NB4 (cell line): ENCODE measurements around the gene FGF11.

Experiments
- MAX ChIP-seq: IDR thresholded peaks from 2 replicates; pipeline ENCODE4 v1.6.1; 2011; ENCODE audit warnings: low read depth, low read length
- MYC ChIP-seq: IDR thresholded peaks from 2 replicates; pipeline ENCODE4 v1.6.1; 2011; ENCODE audit warnings: low read depth, low read length
- POLR2A ChIP-seq: IDR thresholded peaks from 2 replicates; pipeline ENCODE4 v1.6.1; 2011; ENCODE audit warnings: mild to moderate bottlenecking; ENCODE audit not compliant: insufficient read length; ENCODE audit errors: extremely low read depth
- TF ChIP-seq, protein P1 (sequence below): IDR thresholded peaks from one replicate; pipeline ENCODE4 v1.5.1; 2012; ENCODE audit warnings: low read depth, low read length

DNA sequence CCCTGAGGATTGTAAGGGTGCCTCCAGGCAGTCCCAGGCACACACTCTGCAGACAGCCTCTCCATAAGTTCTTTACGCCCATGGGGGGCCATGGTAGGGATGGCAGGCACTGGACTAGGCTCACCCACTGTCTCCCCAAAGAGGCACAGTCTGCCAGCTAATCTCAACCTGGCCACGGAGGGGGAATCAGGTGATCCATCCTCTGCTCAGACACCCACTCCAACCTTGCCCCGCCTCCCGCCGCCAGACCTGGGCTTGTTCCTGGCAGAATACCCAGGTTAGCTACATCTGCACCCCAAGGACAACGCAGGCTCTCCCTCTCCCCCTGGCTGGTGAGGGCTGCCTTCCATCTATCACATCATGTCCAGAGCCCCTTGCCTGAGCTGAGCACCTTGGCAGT is 30.4 kb upstream of the FGF11 start:
- TF ChIP-seq, protein P1, sequence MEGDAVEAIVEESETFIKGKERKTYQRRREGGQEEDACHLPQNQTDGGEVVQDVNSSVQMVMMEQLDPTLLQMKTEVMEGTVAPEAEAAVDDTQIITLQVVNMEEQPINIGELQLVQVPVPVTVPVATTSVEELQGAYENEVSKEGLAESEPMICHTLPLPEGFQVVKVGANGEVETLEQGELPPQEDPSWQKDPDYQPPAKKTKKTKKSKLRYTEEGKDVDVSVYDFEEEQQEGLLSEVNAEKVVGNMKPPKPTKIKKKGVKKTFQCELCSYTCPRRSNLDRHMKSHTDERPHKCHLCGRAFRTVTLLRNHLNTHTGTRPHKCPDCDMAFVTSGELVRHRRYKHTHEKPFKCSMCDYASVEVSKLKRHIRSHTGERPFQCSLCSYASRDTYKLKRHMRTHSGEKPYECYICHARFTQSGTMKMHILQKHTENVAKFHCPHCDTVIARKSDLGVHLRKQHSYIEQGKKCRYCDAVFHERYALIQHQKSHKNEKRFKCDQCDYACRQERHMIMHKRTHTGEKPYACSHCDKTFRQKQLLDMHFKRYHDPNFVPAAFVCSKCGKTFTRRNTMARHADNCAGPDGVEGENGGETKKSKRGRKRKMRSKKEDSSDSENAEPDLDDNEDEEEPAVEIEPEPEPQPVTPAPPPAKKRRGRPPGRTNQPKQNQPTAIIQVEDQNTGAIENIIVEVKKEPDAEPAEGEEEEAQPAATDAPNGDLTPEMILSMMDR: no peak
- TF ChIP-seq POLR2A (no peak), MAX (no peak), MYC (no peak)
